GM19467 (cell line): ENCODE measurements around the gene RND1.
"Not testable (repeated sequence)": the region's sequence is repeated elsewhere in the genome, so short reads cannot be mapped to it uniquely, and the experiment has no call there.

Source experiments
- ATAC-seq: cut with Tn5 transposase; IDR thresholded peaks from one replicate; pipeline ENCODE4 v1.9.1; 2021; ENCODE audit warnings: mild to moderate bottlenecking, moderate library complexity; ENCODE audit not compliant: unreplicated experiment

The RND1 gene

GRCh38 chr12:48865281-48866051 lies at the start of gene RND1:
Gene RND1, minus strand, starts transcription at chr12:48865870. Its CDS starts 103 bp downstream, at chr12:48865767.
- ATAC-seq: peak; percentile 86

DNA sequence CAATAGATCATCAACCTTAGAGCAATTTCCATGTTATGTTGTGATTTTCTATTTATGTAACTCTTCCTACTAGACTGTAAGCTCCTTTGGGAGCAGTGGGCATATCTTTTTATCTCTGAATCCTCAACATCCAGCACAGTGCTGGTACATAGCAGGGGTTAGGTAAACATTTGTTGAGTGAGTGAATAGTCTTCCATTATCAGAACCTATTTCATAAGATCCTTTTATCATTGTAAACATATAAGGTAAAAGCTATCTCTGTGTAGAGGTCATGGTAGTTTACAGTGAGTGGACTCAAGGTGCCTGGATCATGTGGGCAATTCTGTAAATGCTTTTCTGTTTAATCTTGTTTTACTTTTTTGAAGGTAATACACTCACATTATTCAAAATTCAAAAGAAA lies 44.5 kb upstream of the RND1 start:
- ATAC-seq: no peak

- not testable (repeated sequence) for ATAC-seq
Measured at GRCh38 chr12:48909698-48910097, 44.0 kb upstream of the RND1 start.

- ATAC-seq: no peak
Measured at GRCh38 chr12:48907245-48907644, 41.6 kb upstream of the RND1 start.

- ATAC-seq: peak; percentile 83
Measured at GRCh38 chr12:48903982-48904411, 38.3 kb upstream of the RND1 start.

- ATAC-seq: no peak
Measured at GRCh38 chr12:48903363-48903981, 37.8 kb upstream of the RND1 start.

GRCh38 chr12:48901278-48901677 lies 35.6 kb upstream of the RND1 start:
- no peak for ATAC-seq

DNA sequence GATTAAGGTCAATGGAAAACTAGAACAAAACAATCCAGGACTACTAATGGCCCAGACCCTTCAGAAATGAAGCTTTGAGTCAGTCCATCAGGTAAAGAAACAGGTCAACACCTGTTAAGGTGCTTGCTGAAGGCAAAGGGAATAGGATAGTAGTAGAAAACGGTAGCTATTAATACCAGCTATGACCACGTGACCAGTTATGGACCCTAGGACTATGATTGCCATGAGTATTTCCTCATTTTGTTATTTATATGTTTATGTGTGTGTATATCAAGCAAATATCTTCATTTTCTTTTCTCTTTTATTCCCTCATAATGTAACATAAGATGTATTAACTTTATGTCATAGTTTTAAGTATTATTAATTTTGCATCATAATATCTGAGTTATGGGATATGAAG lies 34.0 kb upstream of the RND1 start:
- ATAC-seq: no peak

DNA sequence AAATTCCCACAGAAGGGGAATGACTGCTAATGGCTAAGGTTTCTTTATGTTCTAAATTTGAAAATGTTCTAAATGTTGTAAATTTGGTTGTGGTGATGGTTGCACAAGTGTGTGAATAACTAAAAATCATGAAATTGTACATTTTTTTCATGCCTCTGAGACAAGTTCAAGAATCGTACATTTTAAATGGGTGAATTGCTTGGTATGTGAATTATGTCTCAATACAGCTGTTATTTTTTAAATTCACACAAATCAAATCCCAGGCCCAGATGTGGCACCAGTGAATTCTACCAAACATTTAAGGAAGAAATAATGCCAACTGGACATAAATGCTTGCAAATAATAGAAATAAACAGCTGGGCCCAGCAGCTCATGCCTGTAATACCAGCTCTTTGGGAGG lies 28.6 kb upstream of the RND1 start:
- ATAC-seq: no peak

DNA sequence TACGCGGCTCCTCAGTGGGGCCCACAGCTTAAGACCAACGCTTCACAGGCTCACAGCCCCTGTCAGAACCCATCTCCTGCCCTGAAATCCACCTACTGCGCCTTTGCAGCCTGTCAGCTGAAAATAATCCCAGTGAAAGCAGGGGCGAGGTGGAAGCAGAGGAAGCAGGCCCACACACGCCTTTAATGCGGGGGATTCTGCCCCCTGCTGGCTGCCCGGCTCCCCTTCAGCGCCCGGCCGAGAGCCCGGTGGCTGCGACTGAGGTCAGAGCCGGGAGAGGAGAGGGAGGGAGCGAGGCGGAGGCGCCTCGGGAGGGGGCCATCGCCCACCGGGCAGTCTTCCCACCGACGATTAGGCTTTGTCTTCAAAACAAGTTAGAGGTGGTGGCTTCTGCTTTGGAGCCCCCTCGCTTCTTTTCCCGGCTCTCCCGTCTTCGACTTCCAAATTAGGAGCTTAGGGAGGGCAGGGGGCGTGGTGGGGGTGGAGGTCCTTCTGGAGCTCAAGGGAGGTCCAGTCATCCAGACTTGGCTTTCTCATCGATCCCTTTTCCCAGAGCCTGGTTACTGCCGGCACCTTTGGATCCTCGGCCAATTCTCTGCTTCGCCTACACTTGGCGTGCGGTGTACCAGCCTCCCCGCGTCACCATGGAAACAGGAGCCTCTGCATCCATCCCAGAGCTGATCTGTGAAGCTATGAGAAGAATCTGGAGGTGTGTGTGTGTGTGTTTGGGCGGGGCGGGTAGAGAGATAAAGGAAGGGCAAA lies 25.2 kb upstream of the RND1 start:
- ATAC-seq: no peak

DNA sequence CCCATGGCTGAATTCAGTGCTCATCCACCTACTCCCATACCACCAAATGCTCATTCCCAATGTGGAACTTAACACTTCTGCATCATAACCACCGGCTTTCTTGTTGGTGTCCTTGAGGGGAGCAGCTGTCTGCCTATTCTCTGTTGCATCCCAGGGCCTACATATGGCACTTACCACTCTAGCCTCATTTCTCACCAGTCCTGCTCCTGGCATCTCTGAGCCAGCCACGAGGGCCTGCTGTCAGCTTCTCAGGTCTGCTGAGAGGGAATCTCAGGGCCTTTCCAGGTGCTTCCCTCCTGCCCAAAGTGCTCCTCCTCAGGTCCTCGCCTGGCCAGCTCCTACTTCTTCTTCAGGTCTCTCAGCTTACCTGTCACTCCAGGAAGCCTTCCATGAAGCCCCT lies 24.0 kb upstream of the RND1 start:
- ATAC-seq: no peak

DNA sequence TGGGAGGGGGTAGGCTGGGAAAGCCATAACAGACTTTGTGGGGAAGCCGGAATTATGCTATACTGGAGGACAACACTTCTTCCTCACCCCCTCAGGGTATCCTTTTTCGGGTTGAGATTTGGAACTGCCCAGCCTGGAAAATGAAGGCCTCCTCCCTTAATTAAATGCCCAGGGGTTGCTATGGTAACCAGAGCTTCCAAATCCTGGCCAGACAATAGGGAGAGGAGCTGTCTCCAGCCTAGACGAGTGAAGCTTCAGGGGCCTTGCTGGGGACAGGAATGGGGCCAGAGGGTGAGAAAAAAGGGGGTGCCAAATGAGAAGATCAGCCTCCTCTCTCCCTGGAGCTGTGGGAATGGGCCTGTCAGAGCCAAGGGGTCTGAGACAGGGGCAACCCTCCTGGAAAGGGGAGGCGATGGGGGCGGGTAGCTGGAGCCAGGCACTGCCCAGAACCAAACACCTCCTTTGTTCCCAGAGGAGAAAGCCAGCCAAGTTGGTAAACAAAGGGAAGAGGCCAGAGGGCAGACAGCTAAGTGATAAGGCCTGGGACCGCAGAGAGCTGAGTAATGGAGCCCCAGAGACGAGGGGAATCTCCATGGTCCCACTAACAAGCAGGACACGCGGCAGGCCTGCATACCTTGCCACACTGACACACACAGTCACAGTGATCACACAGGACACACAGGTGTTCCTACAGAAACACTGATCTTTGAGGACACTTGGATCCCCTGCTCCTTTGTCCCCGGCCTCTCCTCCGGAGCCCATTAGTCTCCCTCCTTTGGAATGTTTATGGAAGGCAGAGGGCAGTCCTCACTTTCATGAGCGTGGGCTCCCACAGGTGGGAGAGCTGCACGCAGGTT lies 17.9 kb upstream of the RND1 start:
- no peak for ATAC-seq

GRCh38 chr12:48882972-48883304 lies 17.3 kb upstream of the RND1 start:
- ATAC-seq: no peak

DNA sequence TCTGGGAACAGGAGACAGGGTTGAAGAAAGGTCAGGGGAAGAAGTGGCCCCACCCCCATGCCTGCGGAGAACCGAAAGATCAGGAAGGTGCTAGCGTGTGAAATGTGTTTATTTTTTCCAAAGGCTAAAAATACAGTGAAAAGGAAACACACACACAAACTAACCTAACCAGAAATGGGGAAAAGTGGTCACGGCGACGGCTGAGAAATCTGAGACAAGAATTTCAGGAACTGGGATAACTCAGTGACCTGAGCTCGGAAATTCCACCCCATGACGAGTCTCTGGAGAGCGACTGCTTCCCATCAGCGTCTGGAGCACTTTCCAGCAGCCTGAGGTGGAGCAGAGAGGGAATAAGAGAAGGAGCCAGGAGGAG lies 16.6 kb upstream of the RND1 start:
- ATAC-seq: no peak

DNA sequence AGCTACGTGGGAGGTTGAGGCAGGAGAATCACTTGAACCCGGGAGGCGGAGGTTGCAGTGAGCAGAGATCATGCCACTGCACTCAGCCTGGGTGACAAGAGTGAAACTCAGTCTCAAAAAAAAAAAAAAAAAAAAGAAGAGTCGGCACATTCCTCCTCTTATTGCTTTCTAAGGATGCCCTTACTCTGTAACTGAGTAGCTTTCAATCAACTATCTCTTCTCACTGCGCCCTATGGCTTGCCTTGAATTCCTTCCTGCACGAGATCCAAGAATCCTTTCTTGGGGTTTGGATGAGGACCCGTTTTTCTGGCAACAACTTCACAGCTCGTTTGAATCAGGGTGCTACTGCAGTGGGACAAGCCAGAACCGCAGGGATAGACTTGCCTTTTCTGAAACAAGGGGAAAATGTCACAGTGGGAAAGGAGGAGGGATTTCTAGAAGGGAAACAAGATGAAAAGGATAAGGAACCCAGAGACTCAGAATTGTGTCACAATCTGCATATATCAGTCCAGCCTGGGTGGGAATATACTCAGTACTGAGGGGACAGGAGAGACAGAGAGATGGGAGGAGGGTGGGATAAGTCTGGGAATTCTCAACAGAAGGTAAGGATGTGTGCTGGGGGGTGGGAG lies 16.1 kb upstream of the RND1 start:
- ATAC-seq: no peak

DNA sequence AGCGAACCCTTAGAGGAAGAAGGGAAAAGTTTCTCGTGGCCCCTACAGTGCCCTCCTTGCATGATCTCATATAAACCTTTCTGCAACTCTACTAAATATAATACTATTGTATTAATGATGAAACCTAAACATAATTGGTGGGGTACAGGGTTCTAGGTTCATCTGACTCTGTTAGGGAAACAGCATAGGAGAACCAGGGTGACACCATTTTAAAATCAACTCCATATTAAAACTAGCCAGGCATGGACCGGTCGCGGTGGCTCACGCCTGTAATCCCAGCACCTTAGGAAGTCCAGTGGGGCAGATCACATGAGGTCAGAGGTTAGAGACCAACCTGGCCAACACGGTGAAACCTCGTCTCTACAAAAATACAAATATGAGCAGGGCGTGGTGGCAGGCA lies 15.0 kb upstream of the RND1 start:
- ATAC-seq: no peak

DNA sequence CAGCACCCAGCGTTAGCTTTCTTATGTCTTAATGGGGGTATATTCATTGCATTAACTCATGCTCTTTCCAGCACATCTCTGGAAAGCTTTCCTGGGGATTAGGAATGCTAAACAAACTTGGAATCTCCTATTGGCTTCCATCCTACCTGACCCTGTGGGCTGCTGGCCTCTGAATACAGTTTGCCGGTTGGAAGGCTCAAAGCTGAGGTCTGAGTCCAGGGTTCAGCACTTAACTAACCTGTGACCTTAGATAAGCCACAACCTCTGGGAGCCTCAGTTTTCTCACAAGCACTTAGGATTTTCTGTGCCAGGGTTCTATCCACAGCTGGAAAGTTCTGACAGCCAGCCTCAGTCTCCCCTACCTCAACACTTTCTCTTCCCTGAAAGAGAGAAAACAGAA lies 12.9 kb upstream of the RND1 start:
- no peak for ATAC-seq

- no peak for ATAC-seq
Measured at GRCh38 chr12:48875944-48876515, 10.4 kb upstream of the RND1 start.

DNA sequence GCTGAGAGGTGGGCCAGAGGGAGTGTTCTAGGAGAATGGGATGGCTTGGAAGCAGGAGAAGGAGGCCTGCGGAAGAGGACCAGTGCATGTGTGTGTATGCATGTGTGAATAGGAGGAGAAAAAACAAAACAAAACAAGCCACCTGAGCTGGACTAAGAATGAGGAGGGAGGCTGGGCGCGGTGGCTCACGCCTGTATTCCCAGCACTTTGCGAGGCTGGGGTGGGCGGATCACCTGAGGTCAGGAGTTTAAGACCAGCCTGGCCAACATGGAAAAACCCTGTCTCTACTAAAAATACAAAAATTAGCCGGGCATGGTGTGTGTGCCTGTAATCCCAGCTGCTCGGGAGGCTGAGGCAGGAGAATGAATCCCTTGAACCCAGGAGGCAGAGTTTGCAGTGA lies 7.9 kb upstream of the RND1 start:
- not testable (repeated sequence) for ATAC-seq

DNA sequence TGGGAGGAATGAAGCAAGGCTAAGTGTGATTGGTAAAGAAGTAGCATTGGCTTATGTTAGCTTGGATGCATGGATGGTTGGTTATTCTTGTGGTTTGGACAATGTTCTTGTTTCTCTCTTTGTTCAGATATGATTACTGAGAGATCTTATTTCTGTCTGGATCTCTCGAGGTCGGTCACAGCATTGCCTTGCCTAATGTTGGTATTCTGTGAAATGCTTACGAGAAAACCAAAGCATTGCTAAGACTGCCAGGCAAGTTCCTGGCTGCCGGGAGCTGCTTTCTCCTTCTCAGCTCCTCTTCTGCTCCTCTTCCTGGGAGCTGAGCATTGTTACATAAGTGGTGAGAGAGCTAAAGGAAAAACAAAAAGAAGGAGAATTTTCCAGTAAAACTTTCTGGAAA lies 7.4 kb upstream of the RND1 start:
- no peak for ATAC-seq
